GM19372 (cell line): ENCODE results near the gene NPR1.
A peak's percentile ranks its signal among the peaks of the same experiment; 100 is the strongest.
"Not testable (repeated sequence)": the region's sequence is repeated elsewhere in the genome, so short reads cannot be mapped to it uniquely, and the experiment has no call there.

ENCODE experiments used
- ATAC-seq: cut with Tn5 transposase; IDR thresholded peaks from one replicate; pipeline ENCODE4 v1.9.1; 2021; ENCODE audit warnings: mild to moderate bottlenecking, low read depth, moderate library complexity; ENCODE audit not compliant: unreplicated experiment

NPR1 gene

DNA sequence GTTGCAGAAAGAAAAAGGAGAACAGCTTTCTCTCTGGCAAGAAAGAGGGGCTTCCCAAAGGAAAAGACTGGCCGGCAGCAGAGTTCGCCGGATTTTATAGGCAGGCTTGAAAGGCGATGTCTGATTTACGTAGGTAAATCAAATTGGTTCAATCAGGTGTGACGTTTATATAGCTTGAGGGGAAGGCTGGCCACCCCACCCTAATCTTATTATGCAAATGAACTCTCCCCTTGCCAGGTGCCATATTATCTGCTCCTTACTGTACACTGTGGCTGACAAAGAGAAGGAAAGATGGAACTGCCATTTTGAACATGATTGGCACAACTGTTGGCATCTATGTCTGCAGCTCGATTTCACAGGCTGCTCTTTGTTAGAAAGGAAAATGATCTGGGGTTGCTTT is 32.5 kb downstream of the NPR1 start:
- ATAC-seq = no peak

DNA sequence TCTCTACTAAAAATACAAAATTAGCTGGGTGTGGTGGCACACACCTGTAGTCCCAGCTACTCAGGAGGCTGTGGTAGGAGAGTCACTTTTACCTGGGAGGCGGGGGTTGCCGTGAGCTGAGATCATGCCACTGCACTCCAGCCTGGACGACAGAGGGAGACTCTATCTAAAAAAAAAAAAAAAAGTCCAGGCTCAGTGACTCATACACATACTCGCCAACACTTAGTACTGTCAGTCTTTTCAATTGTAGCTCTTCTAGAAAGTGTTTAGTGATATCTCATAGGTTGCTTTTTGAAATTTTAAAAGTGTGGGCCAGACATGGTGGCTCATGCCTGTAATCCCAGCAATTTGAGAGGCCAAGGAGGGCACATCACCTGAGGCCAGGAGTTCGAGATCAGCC is 37.7 kb downstream of the NPR1 start:
- not testable (repeated sequence) for ATAC-seq

DNA sequence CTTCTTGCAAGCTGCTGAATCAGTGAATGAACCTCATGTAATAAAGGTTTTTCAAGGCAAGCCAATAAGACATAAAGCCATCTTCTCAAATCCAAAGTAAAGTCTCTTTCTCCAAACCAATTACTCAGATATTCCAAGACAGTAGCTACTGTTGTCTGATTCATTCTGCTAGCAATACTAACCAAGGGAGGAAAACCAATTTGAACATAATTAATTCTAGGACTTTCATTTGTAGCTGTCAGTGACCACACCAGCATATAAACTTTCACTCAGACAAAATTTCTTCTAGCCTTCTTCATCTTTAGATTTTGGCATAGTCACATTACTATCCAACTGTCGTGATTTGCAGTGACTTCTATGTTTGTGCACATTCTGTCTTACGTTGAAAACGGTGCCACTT is 38.8 kb downstream of the NPR1 start:
- ATAC-seq = no peak

DNA sequence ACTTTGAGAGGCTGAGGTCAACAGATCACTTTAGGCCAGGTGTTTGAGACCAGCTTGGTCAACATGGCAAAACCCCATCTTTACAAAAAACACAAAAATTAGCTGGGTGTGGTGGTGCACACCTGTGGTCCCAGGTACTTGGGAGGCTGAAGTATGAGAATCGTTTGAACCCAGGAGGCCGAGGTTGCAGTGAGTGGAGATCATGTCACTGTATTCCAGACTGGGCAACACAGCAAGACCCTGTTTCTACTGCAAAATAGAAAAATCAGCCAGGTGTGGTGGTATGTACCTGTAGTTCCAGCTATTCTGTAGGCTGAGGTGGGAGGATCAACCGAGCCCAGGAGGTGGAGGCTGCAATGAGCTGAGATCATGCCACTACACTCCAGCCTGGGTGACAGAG is 45.2 kb downstream of the NPR1 start:
- no peak for ATAC-seq

GRCh38 chr1:153724634-153725033 is 46.1 kb downstream of the NPR1 start:
- ATAC-seq = not testable (repeated sequence)

- peak; percentile 99 for ATAC-seq
Observed at GRCh38 chr1:153727463-153728304, 49.2 kb downstream of the NPR1 start, which contains the start of gene INTS3. TSS of gene INTS3 (plus strand) at chr1:153728050. CDS start at chr1:153728635, 585 bp downstream.

- no peak for ATAC-seq
Observed at GRCh38 chr1:153728305-153729066, 50.0 kb downstream of the NPR1 start.

GRCh38 chr1:153730468-153730988 is 52.0 kb downstream of the NPR1 start:
- no peak for ATAC-seq

- ATAC-seq = no peak
Observed at GRCh38 chr1:153733970-153734369, 55.5 kb downstream of the NPR1 start.

DNA sequence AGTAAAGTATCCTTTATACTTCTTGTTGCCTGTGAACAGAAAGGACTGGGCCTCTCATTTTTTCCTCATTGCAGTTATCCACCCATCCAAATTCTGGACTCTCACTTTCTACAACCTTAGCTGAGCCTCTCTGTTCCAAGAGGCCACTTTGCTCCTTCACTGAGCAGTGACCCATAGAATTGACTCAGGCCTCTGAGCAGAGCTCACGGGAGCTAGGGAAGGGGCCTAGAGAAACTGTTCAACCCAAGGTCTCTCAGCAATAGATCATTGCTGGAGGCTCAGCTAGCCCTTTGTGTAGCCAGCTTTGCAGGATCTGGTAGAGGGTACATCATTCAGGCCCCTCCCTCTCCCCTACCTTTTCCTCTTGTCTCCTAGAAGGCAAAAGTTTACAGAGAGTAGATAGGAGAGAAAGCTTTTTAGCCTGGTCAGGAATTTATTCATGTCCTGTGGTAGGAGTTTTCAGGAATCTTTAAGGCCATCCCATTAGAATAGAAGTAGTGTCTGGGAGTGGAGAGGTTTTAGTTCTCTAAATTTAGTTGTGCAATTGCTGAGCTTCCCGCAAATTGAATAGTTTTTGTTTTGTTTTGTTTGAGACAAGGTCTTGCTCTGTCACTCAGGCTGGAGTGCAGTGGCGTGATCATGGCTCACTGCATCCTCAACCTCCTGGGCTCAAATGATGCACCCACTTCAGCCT is 56.1 kb downstream of the NPR1 start:
- no peak for ATAC-seq

DNA sequence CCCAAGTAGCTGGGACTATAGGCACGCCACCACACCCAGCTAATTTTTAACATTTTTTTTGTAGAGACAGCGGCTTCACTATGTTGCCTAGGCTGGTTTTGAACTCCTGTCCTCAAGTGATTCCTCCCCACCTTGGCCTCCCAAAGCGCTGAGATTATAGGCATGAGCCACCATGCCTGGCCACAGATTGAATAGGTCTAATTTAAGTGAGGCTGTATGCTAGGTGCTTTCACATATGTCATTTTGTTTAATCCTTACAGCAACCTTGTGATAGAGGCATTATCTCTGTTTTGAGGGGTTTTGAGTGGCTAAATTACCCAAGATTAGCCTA is 56.6 kb downstream of the NPR1 start:
- no peak for ATAC-seq

DNA sequence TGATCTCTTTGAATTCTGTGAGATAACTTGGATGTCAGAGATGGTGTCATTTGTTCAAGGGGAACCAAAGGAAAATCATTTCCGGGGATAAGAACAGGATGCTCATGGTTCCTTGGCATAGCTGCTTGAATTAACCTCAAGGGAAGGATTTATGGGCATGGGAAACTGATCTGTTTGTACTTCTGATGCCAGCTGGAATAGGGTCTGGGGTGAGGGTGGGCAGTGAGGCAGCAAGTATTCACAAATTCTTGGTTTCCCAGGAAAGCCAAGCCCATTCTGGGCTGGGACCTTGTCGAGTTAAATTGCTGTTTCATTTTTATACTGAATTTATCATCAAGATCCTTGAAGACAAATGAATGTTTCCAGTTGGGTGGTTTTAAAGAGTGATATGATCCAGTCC is 63.5 kb downstream of the NPR1 start:
- no peak for ATAC-seq

GRCh38 chr1:153742411-153743142 is 64.1 kb downstream of the NPR1 start:
- ATAC-seq = peak; percentile 68
